GM23338 (cell line): ENCODE measurements around the gene EPAS1. TPM values are rescaled to one million over a fixed set of nuclear protein-coding genes. Genes with fewer than 3 reads are reported as not detected.

ENCODE experiments used
- ATAC-seq: fragments of 200-7000 bp; cut with Tn5 transposase; 3 replicates; pipeline ENCODE4 v1.9.1; 2020
- DNase-seq: peaks from one replicate; pipeline ENCODE4 v3.0.0-alpha.2; 2015; ENCODE audit warnings: low spot score
- H2AFZ ChIP-seq: fragments of 200-600 bp; sonication (generic); 2 replicates; pipeline ENCODE4 v1.8.0; 2016; ENCODE audit warnings: antibody characterized with exemption, mild to moderate bottlenecking, moderate library complexity
- H3F3A ChIP-seq: fragments of 200-600 bp; sonication (generic); replicated peaks from 2 replicates; pipeline ENCODE4 v1.8.0; 2017; ENCODE audit warnings: antibody characterized with exemption, mixed run types, low read depth
- H3K27ac ChIP-seq: fragments of 200-600 bp; sonication (generic); 2 replicates; pipeline ENCODE4 v1.6.1; 2016; ENCODE audit warnings: low read depth
- H3K27me3 ChIP-seq: fragments of 200-600 bp; sonication (generic); 2 replicates; pipeline ENCODE4 v1.8.0; 2016; ENCODE audit warnings: mild to moderate bottlenecking, mixed run types, moderate library complexity; ENCODE audit not compliant: insufficient read depth
- H3K36me3 ChIP-seq: fragments of 200-600 bp; sonication (generic); 2 replicates; pipeline ENCODE4 v1.8.0; 2016; ENCODE audit warnings: mild to moderate bottlenecking; ENCODE audit not compliant: insufficient read depth
- H3K4me1 ChIP-seq: fragments of 200-600 bp; sonication (generic); 2 replicates; pipeline ENCODE4 v1.8.0; 2016; ENCODE audit warnings: mild to moderate bottlenecking, moderate library complexity; ENCODE audit not compliant: insufficient read depth
- H3K4me2 ChIP-seq: fragments of 200-600 bp; sonication (generic); 2 replicates; pipeline ENCODE4 v1.7.1; 2017; ENCODE audit warnings: mixed run types
- H3K4me3 ChIP-seq: fragments of 200-600 bp; sonication (generic); 2 replicates; pipeline ENCODE4 v1.6.1; 2016; ENCODE audit warnings: mixed run types
- H3K79me2 ChIP-seq: fragments of 200-600 bp; sonication (generic); replicated peaks from 2 replicates; pipeline ENCODE4 v1.8.0; 2017; ENCODE audit warnings: mild to moderate bottlenecking; ENCODE audit not compliant: insufficient read depth
- H3K9me2 ChIP-seq: fragments of 200-600 bp; sonication (generic); 2 replicates; pipeline ENCODE4 v1.8.0; 2017; ENCODE audit not compliant: insufficient read depth
- H4K20me1 ChIP-seq: fragments of 200-600 bp; sonication (generic); replicated peaks from 2 replicates; pipeline ENCODE4 v1.8.0; 2017; ENCODE audit warnings: mild to moderate bottlenecking; ENCODE audit not compliant: insufficient read depth
- H3K27ac Mint-ChIP-seq: 2 replicates; pipeline ENCODE4 v1.8.0; 2020; ENCODE audit warnings: inconsistent platforms, mild to moderate bottlenecking, moderate library complexity, mixed read lengths
- H3K27me3 Mint-ChIP-seq: 3 replicates; pipeline ENCODE4 v1.8.0; 2022; ENCODE audit warnings: low read depth, mild to moderate bottlenecking, moderate library complexity, mixed read lengths, inconsistent platforms; ENCODE audit not compliant: insufficient read depth, poor library complexity
- H3K36me3 Mint-ChIP-seq: 3 replicates; pipeline ENCODE4 v1.8.0; 2021; ENCODE audit warnings: low read depth, mild to moderate bottlenecking, inconsistent platforms, moderate library complexity, mixed read lengths
- H3K4me1 Mint-ChIP-seq: 3 replicates; pipeline ENCODE4 v1.8.0; 2020; ENCODE audit warnings: mild to moderate bottlenecking, inconsistent platforms, mixed read lengths
- H3K4me3 Mint-ChIP-seq: 3 replicates; pipeline ENCODE4 v1.8.0; 2021; ENCODE audit warnings: moderate library complexity, mild to moderate bottlenecking, inconsistent platforms, mixed read lengths
- H3K9me3 Mint-ChIP-seq: 3 replicates; pipeline ENCODE4 v1.8.0; 2020; ENCODE audit warnings: moderate library complexity, mild to moderate bottlenecking, inconsistent platforms, mixed read lengths
- CTCF ChIP-seq, 2 experiments: fragments of 200-600 bp in 1 of 2; sonication (generic) in 1 of 2; conservative IDR thresholded peaks; 2 replicates each; pipeline versions ENCODE4 v1.5.1 to v1.6.1; 2016 to 2017; ENCODE audit warnings: antibody characterized with exemption in 2 of 2, low read depth in 2 of 2, mild to moderate bottlenecking in 2 of 2, moderate library complexity in 1 of 2
- EZH2phosphoT487 ChIP-seq: fragments of 200-600 bp; sonication (generic); IDR thresholded peaks from one replicate; pipeline ENCODE4 v1.8.1; 2018; ENCODE audit warnings: antibody characterized with exemption; ENCODE audit not compliant: unreplicated experiment
- ZNF462 ChIP-seq: fragments of 250-450 bp; sonication (Bioruptor Pico); IDR thresholded peaks from 2 replicates; pipeline ENCODE4 v1.5.0; 2020; ENCODE audit warnings: mild to moderate bottlenecking, moderate library complexity
- polyA plus RNA-seq: library from polyadenylated mRNA; unstranded; fragments of >200 nt; fragmentation: Nextera tagmentation; extraction: Ambion mirVana; gene quantifications from 2 replicates; pipeline ENCODE4 v1.2.1, GENCODE V29; 2016
- total RNA-seq: library from RNA; depleted of rRNA; stranded (reverse); fragments of >200 nt; shearing (Covaris generic); gene quantifications from 2 replicates; pipeline ENCODE4 v1.2.3, GENCODE V29; 2014

Gene EPAS1
- total and polyA plus RNA-seq, 2 experiments from 2014 or later = 0.68 to 5.4 TPM

- no peak for TF ChIP-seq CTCF (conservative IDR thresholded peaks at IDR 0.05; ENCODE audit: low read depth in 2 of 2)
Measured at GRCh38 chr2:46390901-46391395, 93.7 kb downstream of the EPAS1 start (continued).

GRCh38 chr2:46392561-46393346 is 95.5 kb downstream of the EPAS1 start:
- peaks cover 2% of the 10 kb centered on the region; the same call in 1 of the 2 replicates for H3K4me1 ChIP-seq
- H3K27me3 Mint-ChIP-seq = peaks cover 5% of the 10 kb centered on the region
- no peaks in the 10 kb centered on the region for H3K36me3 ChIP-seq
- TF ChIP-seq EZH2phosphoT487 = no peak
- no peak for TF ChIP-seq ZNF462 (CRISPR knock-in tag)
- TF ChIP-seq CTCF (conservative IDR thresholded peaks at IDR 0.05; ENCODE audit: low read depth in 2 of 2) = no peak
- no peaks in the 10 kb centered on the region for H3K9me3 Mint-ChIP-seq
- no peaks in the 10 kb centered on the region for H3K79me2 ChIP-seq
- no peak overlapping the region for H2AFZ ChIP-seq
- no peaks in the 10 kb centered on the region for H3K27me3 ChIP-seq
- no peaks in the 10 kb centered on the region for H4K20me1 ChIP-seq
- H3F3A ChIP-seq = no peaks in the 10 kb centered on the region
- ATAC-seq (no peak), DNase-seq (no peak)
- no peaks in the 10 kb centered on the region for H3K36me3 Mint-ChIP-seq
- H3K4me2 ChIP-seq = no peak overlapping the region
- H3K4me3 ChIP-seq = no peak overlapping the region
- H3K27ac Mint-ChIP-seq = no peak overlapping the region
- no peaks in the 10 kb centered on the region; the same call in 2 of the 3 replicates for H3K4me1 Mint-ChIP-seq
- H3K4me3 Mint-ChIP-seq = no peak overlapping the region; the same call in 2 of the 3 replicates
- no peak overlapping the region for H3K27ac ChIP-seq
- H3K9me2 ChIP-seq = 0 out of 2 replicates have a peak, but pooled peaks cover 6% of the 10 kb centered on the region
